Measurements from ENCODE around the gene RERG.

RERG gene

DNA sequence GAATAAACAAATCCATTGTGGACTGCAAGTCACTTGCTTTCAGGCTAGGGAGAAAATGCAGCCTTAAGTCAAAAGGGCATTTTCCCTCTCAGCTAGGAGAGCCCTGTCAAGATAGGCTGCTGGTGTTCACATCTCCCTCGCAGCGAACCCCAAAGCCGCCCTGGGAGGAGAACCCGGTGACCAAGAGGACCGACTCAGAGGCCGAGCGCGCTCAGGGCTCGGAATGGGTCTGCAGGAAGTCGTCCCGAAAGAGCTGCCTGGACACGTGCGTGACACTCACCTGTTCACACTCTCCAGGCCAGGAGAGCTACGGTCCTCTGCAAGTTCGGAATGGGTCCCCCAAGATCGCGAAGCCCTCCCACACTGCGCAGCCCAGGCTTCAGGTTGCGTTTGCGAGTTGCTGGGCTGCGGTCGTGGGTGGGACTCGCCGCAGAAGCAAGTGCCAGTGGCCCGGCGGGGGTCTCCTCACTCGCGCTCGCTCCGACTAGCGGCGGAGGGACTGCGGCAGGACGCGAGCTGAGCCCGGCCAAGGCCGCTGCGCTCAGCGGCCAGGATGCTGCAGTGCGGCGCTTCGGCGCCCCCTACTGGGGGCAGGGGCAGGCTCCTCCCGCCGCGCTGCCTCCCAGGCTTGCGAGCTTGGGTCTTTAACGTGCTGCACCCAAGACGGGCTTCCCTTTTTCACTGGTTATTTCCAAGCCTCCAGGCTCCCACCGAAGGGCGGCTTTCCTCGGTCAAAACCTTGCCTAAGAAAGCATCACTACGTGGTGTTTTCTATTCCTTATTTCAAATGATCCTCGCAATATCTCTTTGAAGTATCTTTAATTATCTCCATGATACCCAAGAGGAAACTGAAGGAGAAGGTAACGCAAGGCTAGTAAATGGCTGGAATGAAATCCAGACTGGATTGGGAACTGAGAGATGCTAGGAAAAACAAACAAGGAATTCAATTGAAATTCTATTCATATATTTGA, at the start of gene RERG (continued):
- TF ChIP-seq, protein P1, sequence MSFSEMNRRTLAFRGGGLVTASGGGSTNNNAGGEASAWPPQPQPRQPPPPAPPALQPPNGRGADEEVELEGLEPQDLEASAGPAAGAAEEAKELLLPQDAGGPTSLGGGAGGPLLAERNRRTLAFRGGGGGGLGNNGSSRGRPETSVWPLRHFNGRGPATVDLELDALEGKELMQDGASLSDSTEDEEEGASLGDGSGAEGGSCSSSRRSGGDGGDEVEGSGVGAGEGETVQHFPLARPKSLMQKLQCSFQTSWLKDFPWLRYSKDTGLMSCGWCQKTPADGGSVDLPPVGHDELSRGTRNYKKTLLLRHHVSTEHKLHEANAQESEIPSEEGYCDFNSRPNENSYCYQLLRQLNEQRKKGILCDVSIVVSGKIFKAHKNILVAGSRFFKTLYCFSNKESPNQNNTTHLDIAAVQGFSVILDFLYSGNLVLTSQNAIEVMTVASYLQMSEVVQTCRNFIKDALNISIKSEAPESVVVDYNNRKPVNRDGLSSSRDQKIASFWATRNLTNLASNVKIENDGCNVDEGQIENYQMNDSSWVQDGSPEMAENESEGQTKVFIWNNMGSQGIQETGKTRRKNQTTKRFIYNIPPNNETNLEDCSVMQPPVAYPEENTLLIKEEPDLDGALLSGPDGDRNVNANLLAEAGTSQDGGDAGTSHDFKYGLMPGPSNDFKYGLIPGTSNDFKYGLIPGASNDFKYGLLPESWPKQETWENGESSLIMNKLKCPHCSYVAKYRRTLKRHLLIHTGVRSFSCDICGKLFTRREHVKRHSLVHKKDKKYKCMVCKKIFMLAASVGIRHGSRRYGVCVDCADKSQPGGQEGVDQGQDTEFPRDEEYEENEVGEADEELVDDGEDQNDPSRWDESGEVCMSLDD (tag by site-specific recombination; IDR thresholded peaks at IDR 0.05) = peak; percentile 61; the same call in 1 of the 2 replicates
- TF ChIP-seq ZNF658 (tag by site-specific recombination; IDR thresholded peaks at IDR 0.05) (no peak), ZNF624 (tag by site-specific recombination; IDR thresholded peaks at IDR 0.05) (no peak), SP2 (tag by site-specific recombination; IDR thresholded peaks at IDR 0.05) (no peak), ZNF350 (tag by site-specific recombination; IDR thresholded peaks at IDR 0.05) (no peak), ZNF747 (tag by site-specific recombination; IDR thresholded peaks at IDR 0.05) (no peak), ZNF324 (tag by site-specific recombination; IDR thresholded peaks at IDR 0.05) (0 out of 2 replicates have a peak, but pooled peaks have one; percentile 64), ZNF585B (tag by site-specific recombination; IDR thresholded peaks at IDR 0.05) (no peak), ZNF140 (tag by site-specific recombination; IDR thresholded peaks at IDR 0.05) (0 out of 2 replicates have a peak, but pooled peaks have one; percentile 3), ZBTB21 (tag by site-specific recombination; IDR thresholded peaks at IDR 0.05) (no peak), ZNF48 (tag by site-specific recombination; IDR thresholded peaks at IDR 0.05) (no peak), ZNF677 (tag by site-specific recombination; IDR thresholded peaks at IDR 0.05) (no peak), IKZF3 (tag by site-specific recombination; IDR thresholded peaks at IDR 0.05) (no peak), ZNF112 (tag by site-specific recombination; IDR thresholded peaks at IDR 0.05) (no peak), ZNF571 (tag by site-specific recombination; IDR thresholded peaks at IDR 0.05) (no peak), ZNF600 (tag by site-specific recombination; IDR thresholded peaks at IDR 0.05) (peak; percentile 96), ZNF138 (tag by site-specific recombination; IDR thresholded peaks at IDR 0.05; ENCODE audit: borderline replicate concordance) (no peak), ZFP37 (tag by site-specific recombination; IDR thresholded peaks at IDR 0.05) (no peak; the same call in 1 of the 2 replicates), ZNF335 (tag by site-specific recombination; conservative IDR thresholded peaks at IDR 0.05) (0 out of 2 replicates have a peak, but pooled peaks have one; percentile 35), ZNF623 (tag by site-specific recombination; IDR thresholded peaks at IDR 0.05) (no peak), ZNF76 (tag by site-specific recombination; IDR thresholded peaks at IDR 0.05; ENCODE audit: borderline replicate concordance, low read depth) (no peak)
- TF ChIP-seq, protein P2, sequence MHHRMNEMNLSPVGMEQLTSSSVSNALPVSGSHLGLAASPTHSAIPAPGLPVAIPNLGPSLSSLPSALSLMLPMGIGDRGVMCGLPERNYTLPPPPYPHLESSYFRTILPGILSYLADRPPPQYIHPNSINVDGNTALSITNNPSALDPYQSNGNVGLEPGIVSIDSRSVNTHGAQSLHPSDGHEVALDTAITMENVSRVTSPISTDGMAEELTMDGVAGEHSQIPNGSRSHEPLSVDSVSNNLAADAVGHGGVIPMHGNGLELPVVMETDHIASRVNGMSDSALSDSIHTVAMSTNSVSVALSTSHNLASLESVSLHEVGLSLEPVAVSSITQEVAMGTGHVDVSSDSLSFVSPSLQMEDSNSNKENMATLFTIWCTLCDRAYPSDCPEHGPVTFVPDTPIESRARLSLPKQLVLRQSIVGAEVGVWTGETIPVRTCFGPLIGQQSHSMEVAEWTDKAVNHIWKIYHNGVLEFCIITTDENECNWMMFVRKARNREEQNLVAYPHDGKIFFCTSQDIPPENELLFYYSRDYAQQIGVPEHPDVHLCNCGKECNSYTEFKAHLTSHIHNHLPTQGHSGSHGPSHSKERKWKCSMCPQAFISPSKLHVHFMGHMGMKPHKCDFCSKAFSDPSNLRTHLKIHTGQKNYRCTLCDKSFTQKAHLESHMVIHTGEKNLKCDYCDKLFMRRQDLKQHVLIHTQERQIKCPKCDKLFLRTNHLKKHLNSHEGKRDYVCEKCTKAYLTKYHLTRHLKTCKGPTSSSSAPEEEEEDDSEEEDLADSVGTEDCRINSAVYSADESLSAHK (tag by site-specific recombination; IDR thresholded peaks at IDR 0.05) = no peak
- TF ChIP-seq, protein P3, sequence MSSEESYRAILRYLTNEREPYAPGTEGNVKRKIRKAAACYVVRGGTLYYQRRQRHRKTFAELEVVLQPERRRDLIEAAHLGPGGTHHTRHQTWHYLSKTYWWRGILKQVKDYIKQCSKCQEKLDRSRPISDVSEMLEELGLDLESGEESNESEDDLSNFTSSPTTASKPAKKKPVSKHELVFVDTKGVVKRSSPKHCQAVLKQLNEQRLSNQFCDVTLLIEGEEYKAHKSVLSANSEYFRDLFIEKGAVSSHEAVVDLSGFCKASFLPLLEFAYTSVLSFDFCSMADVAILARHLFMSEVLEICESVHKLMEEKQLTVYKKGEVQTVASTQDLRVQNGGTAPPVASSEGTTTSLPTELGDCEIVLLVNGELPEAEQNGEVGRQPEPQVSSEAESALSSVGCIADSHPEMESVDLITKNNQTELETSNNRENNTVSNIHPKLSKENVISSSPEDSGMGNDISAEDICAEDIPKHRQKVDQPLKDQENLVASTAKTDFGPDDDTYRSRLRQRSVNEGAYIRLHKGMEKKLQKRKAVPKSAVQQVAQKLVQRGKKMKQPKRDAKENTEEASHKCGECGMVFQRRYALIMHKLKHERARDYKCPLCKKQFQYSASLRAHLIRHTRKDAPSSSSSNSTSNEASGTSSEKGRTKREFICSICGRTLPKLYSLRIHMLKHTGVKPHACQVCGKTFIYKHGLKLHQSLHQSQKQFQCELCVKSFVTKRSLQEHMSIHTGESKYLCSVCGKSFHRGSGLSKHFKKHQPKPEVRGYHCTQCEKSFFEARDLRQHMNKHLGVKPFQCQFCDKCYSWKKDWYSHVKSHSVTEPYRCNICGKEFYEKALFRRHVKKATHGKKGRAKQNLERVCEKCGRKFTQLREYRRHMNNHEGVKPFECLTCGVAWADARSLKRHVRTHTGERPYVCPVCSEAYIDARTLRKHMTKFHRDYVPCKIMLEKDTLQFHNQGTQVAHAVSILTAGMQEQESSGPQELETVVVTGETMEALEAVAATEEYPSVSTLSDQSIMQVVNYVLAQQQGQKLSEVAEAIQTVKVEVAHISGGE (tag by site-specific recombination; conservative IDR thresholded peaks at IDR 0.05; ENCODE audit: low read depth) = peak; percentile 23; the same call in 1 of the 2 replicates
- TF ChIP-seq, protein P4, sequence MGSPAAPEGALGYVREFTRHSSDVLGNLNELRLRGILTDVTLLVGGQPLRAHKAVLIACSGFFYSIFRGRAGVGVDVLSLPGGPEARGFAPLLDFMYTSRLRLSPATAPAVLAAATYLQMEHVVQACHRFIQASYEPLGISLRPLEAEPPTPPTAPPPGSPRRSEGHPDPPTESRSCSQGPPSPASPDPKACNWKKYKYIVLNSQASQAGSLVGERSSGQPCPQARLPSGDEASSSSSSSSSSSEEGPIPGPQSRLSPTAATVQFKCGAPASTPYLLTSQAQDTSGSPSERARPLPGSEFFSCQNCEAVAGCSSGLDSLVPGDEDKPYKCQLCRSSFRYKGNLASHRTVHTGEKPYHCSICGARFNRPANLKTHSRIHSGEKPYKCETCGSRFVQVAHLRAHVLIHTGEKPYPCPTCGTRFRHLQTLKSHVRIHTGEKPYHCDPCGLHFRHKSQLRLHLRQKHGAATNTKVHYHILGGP (tag by site-specific recombination; IDR thresholded peaks at IDR 0.05) = no peak
- TF ChIP-seq, protein P5, sequence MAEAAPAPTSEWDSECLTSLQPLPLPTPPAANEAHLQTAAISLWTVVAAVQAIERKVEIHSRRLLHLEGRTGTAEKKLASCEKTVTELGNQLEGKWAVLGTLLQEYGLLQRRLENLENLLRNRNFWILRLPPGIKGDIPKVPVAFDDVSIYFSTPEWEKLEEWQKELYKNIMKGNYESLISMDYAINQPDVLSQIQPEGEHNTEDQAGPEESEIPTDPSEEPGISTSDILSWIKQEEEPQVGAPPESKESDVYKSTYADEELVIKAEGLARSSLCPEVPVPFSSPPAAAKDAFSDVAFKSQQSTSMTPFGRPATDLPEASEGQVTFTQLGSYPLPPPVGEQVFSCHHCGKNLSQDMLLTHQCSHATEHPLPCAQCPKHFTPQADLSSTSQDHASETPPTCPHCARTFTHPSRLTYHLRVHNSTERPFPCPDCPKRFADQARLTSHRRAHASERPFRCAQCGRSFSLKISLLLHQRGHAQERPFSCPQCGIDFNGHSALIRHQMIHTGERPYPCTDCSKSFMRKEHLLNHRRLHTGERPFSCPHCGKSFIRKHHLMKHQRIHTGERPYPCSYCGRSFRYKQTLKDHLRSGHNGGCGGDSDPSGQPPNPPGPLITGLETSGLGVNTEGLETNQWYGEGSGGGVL (tag by site-specific recombination; IDR thresholded peaks at IDR 0.05) = no peak
- TF ChIP-seq, protein P6, sequence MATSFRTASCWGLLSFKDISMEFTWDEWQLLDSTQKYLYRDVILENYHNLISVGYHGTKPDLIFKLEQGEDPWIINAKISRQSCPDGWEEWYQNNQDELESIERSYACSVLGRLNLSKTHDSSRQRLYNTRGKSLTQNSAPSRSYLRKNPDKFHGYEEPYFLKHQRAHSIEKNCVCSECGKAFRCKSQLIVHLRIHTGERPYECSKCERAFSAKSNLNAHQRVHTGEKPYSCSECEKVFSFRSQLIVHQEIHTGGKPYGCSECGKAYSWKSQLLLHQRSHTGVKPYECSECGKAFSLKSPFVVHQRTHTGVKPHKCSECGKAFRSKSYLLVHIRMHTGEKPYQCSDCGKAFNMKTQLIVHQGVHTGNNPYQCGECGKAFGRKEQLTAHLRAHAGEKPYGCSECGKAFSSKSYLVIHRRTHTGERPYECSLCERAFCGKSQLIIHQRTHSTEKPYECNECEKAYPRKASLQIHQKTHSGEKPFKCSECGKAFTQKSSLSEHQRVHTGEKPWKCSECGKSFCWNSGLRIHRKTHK (tag by site-specific recombination; IDR thresholded peaks at IDR 0.05) = no peak

Data from HEK293 (cell line).